Stimulated activated CD8-positive, alpha-beta memory T cell treated with anti-CD3 and anti-CD28 coated beads, Interleukin-15, amount 100 ng/mL, for 24 hours (primary cell): ENCODE data around the gene CUX1.

Experiments used
- DNase-seq: peaks from one replicate; pipeline ENCODE4 v3.0.0-alpha.2; 2020; ENCODE audit warnings: low read depth

Gene CUX1

DNA sequence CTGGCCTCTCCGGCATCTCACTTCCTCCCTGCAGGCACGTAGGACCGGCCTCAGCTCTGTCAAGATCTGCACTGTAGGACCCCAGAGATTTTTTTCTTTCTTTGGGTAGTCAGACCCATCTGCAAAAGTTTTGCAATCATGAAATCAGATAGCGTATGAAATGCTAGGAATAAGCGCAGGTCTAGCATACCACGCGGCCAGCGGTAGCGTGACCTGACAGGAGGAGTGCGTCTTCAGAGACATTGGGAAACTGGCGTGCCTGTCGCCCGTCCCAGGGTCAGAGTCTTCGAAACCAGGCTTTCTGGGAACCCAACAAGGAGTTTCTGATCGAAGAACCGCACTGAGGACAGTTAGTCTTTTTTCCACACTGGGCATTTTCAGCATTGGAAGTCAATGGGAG, 368.4 kb downstream of the CUX1 start:
- DNase-seq: no peak

DNA sequence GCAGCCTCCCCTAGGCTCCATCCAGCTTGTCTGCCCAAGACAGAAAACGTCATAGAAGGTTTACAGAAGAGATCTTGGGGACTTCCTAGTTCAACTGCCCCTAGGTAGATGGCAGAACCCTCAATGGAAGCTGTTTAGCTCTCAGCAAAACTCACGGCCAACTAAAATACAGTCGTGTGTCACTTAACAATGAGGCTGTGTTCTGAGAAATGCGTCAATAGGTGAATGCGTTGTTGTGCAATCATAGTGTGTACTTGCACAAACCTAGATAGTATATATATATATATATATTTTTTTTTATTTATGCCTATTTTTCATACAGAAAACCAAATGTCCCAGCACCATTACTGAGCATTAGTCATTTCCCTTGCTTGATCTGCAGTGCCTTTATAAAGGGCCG, 368.9 kb downstream of the CUX1 start:
- no peak for DNase-seq

DNA sequence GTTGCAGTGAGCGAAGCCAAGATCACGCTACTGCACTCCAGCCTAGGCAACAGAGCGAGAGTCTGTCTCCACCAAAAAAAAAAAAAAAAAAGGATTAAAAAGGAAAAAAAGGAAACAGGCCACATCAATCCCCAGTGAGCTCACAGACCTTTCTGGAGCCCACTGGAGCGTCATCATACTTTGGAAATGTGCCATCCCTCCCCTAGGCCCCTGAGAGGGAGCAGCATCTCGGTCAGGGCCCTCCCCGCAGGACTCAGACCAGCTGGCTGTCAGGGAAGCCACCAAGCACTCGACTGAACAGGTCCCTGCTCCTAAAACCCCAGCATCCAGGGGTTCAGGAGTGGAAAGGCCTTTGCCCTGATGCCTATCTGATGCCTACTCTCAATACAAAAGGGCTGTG, 371.3 kb downstream of the CUX1 start:
- DNase-seq: no peak

DNA sequence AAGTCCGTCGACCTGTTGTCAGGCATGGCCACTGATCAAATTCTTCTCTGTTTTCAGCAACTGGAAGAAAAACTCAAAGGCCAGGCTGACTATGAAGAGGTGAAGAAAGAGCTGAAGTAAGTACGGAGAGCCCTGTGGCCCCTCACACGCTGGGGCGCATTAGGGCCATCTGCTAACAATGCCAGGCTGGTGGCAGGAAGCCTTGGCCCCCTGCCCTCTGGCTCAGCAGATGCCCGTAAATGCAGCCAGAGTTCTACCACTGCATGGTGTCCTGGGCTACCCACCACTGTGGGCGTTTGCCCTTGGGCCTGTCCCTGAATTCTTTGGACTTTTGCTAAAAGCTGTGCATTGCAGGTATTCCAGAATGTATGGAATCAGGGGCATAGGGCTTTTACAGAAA, 372.3 kb downstream of the CUX1 start:
- no peak for DNase-seq

- no peak for DNase-seq
These were observed 373.4 kb downstream of the CUX1 start for GRCh38 chr7:102190776-102191350.

DNA sequence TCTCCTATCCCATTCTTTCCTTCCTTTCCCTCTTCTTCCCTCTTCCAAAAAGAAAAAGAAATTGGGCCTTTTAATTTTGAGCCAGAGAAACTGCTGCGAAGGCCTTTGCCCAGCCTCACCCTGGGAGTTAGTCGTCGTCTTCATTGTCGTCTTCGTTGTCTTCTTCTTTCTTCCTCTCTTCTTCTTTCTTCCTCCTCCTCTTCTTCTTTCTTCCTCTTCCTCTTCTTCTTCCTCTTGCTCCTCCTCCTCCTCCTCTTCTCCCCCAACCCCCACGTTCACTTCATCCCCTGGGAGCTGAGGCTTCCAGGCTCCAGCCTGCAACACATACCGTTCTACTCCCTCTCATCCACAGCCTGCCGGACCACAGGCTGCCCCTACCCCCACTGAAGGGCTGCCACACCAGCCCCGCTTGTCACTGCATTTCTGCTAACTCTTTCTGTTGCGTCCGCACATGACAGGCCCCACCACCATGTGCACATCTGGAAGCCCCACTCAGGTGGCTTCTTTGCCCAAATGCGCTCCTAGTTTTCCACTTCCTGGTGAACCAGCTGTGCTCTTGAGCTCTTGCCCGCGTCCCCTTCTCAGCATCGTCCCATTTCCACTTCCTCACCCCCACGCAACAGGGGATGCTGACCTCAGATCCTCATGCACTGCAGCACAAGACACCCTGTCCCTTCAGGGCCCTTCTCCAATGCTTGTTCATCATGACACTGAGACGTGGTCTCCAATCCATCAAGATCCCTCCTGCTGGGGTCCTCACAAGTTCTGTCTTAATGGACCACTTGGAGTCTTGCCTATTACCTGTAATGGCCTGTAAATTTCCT, 374.3 kb downstream of the CUX1 start:
- no peak for DNase-seq

DNA sequence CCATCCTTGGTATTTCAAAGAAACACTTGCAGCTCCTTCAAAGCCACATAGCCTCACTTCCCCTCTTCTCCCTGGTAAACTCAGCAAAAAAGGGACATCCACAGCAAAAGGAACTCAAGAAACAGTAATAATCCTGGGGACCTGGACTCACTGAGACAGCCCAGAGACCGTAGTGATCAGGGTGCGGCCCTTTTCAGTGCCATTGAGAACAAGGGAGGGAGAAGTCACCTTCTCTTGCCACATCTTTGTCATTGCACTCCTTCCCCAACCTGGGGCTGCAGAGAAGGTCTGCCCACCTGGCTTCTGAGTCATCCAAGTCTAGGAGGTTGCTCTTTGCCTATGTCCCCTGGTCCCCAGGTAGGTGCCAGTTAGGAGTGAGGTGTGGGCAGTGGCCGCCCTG, 375.4 kb downstream of the CUX1 start:
- no peak for DNase-seq

- DNase-seq: no peak
These were observed 376.4 kb downstream of the CUX1 start for GRCh38 chr7:102193806-102194205.

GRCh38 chr7:102195361-102195760, 377.9 kb downstream of the CUX1 start:
- DNase-seq: no peak

- DNase-seq: no peak
These were observed 378.6 kb downstream of the CUX1 start for GRCh38 chr7:102196028-102196427.

GRCh38 chr7:102197161-102197560, 379.7 kb downstream of the CUX1 start:
- DNase-seq: no peak

- no peak for DNase-seq
These were observed 380.2 kb downstream of the CUX1 start for GRCh38 chr7:102197599-102197998.

- no peak for DNase-seq
These were observed 381.1 kb downstream of the CUX1 start for GRCh38 chr7:102198417-102198956.

DNA sequence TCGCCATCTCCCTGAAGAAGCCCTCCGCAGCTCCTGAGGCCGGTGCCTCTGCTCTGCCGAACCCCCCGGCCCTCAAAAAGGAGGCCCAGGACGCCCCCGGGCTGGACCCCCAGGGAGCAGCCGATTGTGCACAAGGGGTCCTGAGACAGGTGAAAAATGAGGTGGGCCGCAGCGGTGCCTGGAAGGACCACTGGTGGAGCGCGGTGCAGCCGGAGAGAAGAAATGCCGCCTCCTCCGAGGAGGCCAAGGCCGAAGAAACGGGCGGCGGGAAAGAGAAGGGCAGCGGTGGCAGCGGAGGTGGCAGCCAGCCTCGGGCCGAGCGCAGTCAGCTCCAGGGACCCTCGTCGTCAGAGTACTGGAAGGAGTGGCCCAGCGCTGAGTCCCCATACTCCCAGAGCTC, 384.1 kb downstream of the CUX1 start:
- DNase-seq: no peak

DNA sequence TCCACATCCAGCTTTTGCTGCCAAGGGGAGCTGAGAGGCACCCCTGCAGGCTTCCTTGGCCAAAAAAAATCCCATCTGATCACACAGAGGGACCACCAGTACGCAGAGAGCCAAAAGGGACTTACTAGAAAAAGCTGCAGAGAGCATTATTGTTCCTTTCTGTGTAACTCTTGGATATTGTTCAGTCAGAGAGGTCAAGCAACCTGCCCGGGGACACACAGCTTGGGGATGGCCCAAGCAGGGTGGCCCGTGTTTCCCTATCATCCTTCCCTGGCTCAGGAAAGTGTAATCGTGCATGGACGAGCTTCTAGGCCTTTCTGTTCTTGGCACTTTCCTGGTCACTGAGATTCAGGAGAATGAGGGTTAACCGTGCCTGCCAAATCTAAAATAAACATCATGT, 385.1 kb downstream of the CUX1 start:
- DNase-seq: no peak

GRCh38 chr7:102203218-102203617, 385.8 kb downstream of the CUX1 start:
- DNase-seq: no peak

DNA sequence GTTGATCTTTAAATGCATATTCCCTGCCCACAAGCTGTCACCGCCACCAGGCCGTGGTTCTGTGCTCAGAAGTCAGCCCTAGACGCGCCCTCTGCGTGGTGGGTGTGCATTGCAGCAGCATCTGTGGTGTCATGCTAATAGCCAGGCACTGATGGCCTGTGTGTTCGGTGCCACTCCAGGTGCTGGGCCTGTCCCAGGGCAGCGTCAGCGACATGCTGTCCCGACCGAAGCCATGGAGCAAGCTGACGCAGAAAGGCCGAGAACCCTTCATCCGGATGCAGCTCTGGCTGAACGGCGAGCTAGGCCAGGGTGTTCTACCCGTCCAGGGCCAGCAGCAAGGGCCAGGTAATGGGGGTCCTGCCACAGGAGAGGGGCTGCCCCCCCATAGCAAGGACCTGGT, 386.8 kb downstream of the CUX1 start:
- no peak for DNase-seq

GRCh38 chr7:102205915-102206314, 388.5 kb downstream of the CUX1 start:
- DNase-seq: no peak

DNA sequence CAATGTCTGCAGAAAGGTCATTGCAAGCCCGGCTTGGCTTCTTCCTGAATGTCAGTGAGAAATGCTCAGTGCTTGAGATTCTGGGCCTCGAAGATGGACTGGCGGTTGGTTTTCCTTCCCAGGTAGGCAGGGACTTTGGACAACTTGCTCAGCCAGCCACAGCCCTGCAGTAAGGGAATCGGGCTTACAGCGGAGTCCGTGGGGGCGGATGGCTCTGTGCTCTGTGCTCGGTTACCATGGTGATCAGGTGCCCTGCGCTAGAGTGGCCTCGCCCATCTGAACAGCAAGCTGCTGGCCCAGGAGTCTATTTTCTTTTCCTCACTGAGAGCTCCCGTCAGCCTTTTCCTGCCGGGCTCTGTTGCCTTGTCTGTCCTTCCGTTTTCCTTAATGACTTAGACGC, 391.4 kb downstream of the CUX1 start:
- DNase-seq: no peak

DNA sequence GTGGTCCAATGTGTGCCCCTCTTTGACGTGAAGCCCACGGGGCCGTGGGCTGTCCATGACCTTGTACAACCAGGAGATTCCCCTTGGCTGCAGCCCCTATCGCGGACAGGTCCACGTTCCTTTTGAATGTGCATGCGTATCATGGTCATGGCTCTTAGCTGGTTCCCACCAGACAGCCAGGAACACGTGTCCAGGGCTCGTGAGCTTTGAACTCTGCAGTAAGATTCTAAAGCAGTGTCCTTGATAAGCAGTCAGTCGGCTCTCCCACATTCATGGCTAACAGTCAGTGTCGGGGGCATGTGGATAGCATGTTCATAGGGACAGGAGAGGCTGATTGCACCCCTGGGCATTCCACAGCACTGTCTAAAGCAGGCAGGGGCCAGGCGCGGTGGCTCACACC, 393.4 kb downstream of the CUX1 start:
- DNase-seq: no peak

DNA sequence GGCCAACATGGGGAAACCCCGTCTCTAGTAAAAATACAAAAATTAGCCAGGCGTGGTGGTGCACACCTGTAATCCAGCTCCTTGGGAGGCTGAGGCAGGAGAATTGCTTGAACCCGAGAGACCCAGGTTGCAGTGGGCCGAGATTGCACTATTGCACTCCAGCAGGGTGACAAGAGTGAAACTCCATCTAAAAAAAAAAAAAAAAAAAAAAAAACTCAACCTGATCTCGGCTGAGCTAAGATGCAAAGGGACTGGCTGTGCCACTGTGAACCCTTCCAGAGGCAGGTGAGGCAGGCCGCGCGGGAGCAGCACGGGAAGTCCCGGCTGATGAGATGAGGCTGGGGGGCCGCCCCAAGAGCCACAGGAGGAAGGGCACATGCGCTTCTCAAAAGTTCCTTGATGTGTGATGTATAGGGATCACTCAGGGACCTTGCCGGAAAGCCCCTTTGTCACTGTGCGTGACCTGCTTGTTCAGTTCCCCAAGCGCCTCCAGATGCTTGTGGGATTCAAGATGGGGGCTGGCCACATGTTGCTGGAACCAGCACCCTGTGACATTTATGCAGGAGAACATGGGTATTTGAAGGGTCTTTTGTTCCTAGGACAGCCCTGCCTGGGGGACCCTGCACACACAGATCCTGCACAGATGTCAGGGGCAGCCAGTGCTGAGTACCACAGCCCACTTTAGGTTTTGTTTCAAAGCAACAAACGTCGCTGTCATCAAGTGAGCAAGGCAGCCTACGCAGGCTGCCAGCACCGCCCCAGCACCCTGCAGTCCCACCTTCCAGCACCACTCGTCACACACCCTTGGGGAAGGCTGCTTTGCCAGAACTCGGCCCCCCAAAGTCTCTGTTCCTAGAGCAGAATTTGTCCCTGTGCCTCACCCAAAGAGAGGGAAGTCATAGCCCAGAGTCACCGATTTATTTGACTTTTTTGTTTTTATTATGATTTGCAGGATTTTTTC, 394.4 kb downstream of the CUX1 start:
- DNase-seq: no peak

- no peak for DNase-seq
These were observed 397.1 kb downstream of the CUX1 start for GRCh38 chr7:102214477-102215072.
